DOHH2 (cell line): ENCODE measurements around the gene SLCO1B1.

Experiments
- CTCF ChIP-seq: fragments of 200-600 bp; sonication (generic); IDR thresholded peaks from one replicate; pipeline ENCODE4 v1.5.1; 2014; ENCODE audit warnings: antibody characterized with exemption, mild to moderate bottlenecking, low read depth, low read length; ENCODE audit not compliant: poor library complexity, severe bottlenecking
- EZH2phosphoT487 ChIP-seq: fragments of 200-600 bp; sonication (generic); IDR thresholded peaks from 2 replicates; pipeline ENCODE4 v1.6.1; 2017; ENCODE audit warnings: borderline replicate concordance, mild to moderate bottlenecking, antibody characterized with exemption, low read length, moderate library complexity, mixed read lengths

GRCh38 chr12:21276826-21277225 lies 145.8 kb downstream of the SLCO1B1 start:
- TF ChIP-seq CTCF, result no peak
- no peak for TF ChIP-seq EZH2phosphoT487
